K562 (cell line): ENCODE measurements around the gene EFEMP2. TPM values are rescaled to one million over a fixed set of nuclear protein-coding genes. Genes with fewer than 3 reads are reported as not detected.

Source experiments
- DIDO1 ChIP-seq: fragments of 450-650 bp; IDR thresholded peaks from 2 replicates; pipeline ENCODE4 v1.6.1; 2016; ENCODE audit warnings: low read depth, missing biosample characterization, missing genetic modification characterization
- ELF1 ChIP-seq: fragments of 200-800 bp; sonication (Bioruptor generic); IDR thresholded peaks from 2 replicates; pipeline ENCODE4 v1.6.1; 2016; ENCODE audit warnings: missing genetic modification characterization, missing compliant biosample characterization
- EWSR1 ChIP-seq: fragments of 450-650 bp; IDR thresholded peaks from 2 replicates; pipeline ENCODE4 v1.6.1; 2018; ENCODE audit warnings: borderline replicate concordance, mild to moderate bottlenecking, low read depth, moderate library complexity; ENCODE audit not compliant: partially characterized antibody
- EZH2 ChIP-seq: IDR thresholded peaks from 2 replicates; pipeline ENCODE4 v1.6.1; 2012; ENCODE audit warnings: low read depth, mild to moderate bottlenecking, inconsistent platforms, low read length, borderline replicate concordance
- GATAD2A ChIP-seq: fragments of 450-650 bp; IDR thresholded peaks from 2 replicates; pipeline ENCODE4 v1.6.1; 2017
- JUNB ChIP-seq: fragments of 450-650 bp; formaldehyde crosslinking; conservative IDR thresholded peaks from 2 replicates; pipeline ENCODE4 v1.4.0; 2020; ENCODE audit warnings: mild to moderate bottlenecking
- KAT2B ChIP-seq: IDR thresholded peaks from one replicate; pipeline ENCODE4 v1.6.1; 2012; ENCODE audit warnings: low read depth, mild to moderate bottlenecking, control low read depth, inconsistent platforms, low read length, moderate library complexity
- KDM4B ChIP-seq, 2 experiments: fragments of 450-650 bp in 1 of 2; sonication (generic) in 1 of 2; IDR thresholded peaks; 2 replicates each; pipeline ENCODE4 v1.6.1; 2016 to 2017; ENCODE audit warnings: borderline replicate concordance in 2 of 2, antibody characterized with exemption in 1 of 2, low read depth in 1 of 2, mild to moderate bottlenecking in 1 of 2
- NCOR1 ChIP-seq: fragments of 450-650 bp; IDR thresholded peaks from 2 replicates; pipeline ENCODE4 v1.6.1; 2016; ENCODE audit warnings: mild to moderate bottlenecking, moderate library complexity
- NFATC3 ChIP-seq: fragments of 450-650 bp; IDR thresholded peaks from 2 replicates; pipeline ENCODE4 v1.6.1; 2017; ENCODE audit warnings: mild to moderate bottlenecking
- RUNX1 ChIP-seq: sonication (generic); IDR thresholded peaks from 2 replicates; pipeline ENCODE4 v1.6.1; 2016; ENCODE audit warnings: antibody characterized with exemption, low read depth
- SMAD4 ChIP-seq: fragments of 250-450 bp; sonication (Bioruptor Pico); conservative IDR thresholded peaks from 2 replicates; pipeline ENCODE4 v1.8.0; 2021; ENCODE audit warnings: inconsistent platforms, mild to moderate bottlenecking, moderate library complexity
- SPI1 ChIP-seq: IDR thresholded peaks from 2 replicates; pipeline ENCODE4 v1.6.1; 2011; ENCODE audit warnings: low read depth, low read length, control low read depth, borderline replicate concordance
- ZBTB1 ChIP-seq: sonication (generic); formaldehyde crosslinking; IDR thresholded peaks from 2 replicates; pipeline ENCODE4 v1.8.1; 2023; ENCODE audit warnings: missing genetic modification reagents, low read depth, mild to moderate bottlenecking, borderline replicate concordance
- ZBTB17 ChIP-seq: fragments of 450-650 bp; formaldehyde crosslinking; IDR thresholded peaks from 2 replicates; pipeline ENCODE4 v1.4.0; 2020; ENCODE audit warnings: mild to moderate bottlenecking
- ZC3H11A ChIP-seq: IDR thresholded peaks from 2 replicates; pipeline ENCODE4 v1.6.1; 2012; ENCODE audit warnings: low read depth, low read length, improper control_type of control experiment
- ZNF12 ChIP-seq: sonication (generic); formaldehyde crosslinking; IDR thresholded peaks from 2 replicates; pipeline ENCODE4 v1.4.0; 2020; ENCODE audit warnings: mild to moderate bottlenecking, missing genetic modification reagents
- ZNF75A ChIP-seq: fragments of 450-650 bp; formaldehyde crosslinking; IDR thresholded peaks from 2 replicates; pipeline ENCODE4 v1.4.0; 2020; ENCODE audit warnings: mild to moderate bottlenecking
- polyA plus RNA-seq, 8 experiments: library from polyadenylated mRNA; depleted of rRNA in 4 of 8; stranded (reverse) in 5 of 8; unstranded in 3 of 8; fragments of >200 nt; fragmentation: Nextera tagmentation in 2 of 8; fragmentation: Illumina TruSeq in 1 of 8; extraction: Ambion mirVana in 2 of 8; extraction: Trizol in 1 of 8; gene quantifications; 2 replicates each; pipeline versions ENCODE4 v1.2.1 to v1.2.3, GENCODE V29; 2011 to 2014; ENCODE audit warnings: inconsistent platforms in 1 of 8, missing spikeins in 1 of 8
- total RNA-seq, 7 experiments: library from RNA; depleted of rRNA in 6 of 7; stranded (reverse); fragments of >200 nt in 6 of 7; fragmentation: Illumina TruSeq in 2 of 7; extraction: Trizol in 2 of 7; gene quantifications; 2 replicates each; pipeline versions ENCODE4 v1.2.1 to v1.2.3, GENCODE V29; 2011 to 2021; ENCODE audit warnings: low replicate concordance in 1 of 7
- TF ChIP-seq, protein P1 (sequence below): fragments of 200-400 bp; formaldehyde crosslinking; IDR thresholded peaks from 2 replicates; pipeline ENCODE4 v1.6.1; 2017; ENCODE audit warnings: mild to moderate bottlenecking, low read depth, low read length, moderate library complexity
- TF ChIP-seq, protein P2 (sequence below): fragments of 450-650 bp; formaldehyde crosslinking; IDR thresholded peaks from 2 replicates; pipeline ENCODE4 v1.4.0; 2020; ENCODE audit warnings: mild to moderate bottlenecking, moderate library complexity
- TF ChIP-seq, protein P3 (sequence below), 3 experiments: fragments of 200-800 bp in 1 of 3; sonication (Bioruptor generic) in 1 of 3; sonication (generic) in 1 of 3; formaldehyde crosslinking in 1 of 3; IDR thresholded peaks; 2 replicates each; pipeline versions ENCODE4 v1.6.1 to v1.8.0; 2016 to 2022; ENCODE audit warnings: mild to moderate bottlenecking in 2 of 3, missing compliant biosample characterization in 2 of 3, missing genetic modification characterization in 2 of 3, missing genetic modification reagents in 1 of 3
- TF ChIP-seq, protein P4 (sequence below): fragments of 450-650 bp; conservative IDR thresholded peaks from 2 replicates; pipeline ENCODE4 v1.6.1; 2016; ENCODE audit warnings: missing genetic modification characterization, low read depth, mild to moderate bottlenecking, control low read depth, missing compliant biosample characterization

The EFEMP2 gene
- total and polyA plus RNA-seq, 9 of the 15 experiments (the other 6 are each of a cell fraction or from before 2014, with no cell fraction given) = 0.07 to 2.9 (median 0.69) TPM; not detected in 1

DNA sequence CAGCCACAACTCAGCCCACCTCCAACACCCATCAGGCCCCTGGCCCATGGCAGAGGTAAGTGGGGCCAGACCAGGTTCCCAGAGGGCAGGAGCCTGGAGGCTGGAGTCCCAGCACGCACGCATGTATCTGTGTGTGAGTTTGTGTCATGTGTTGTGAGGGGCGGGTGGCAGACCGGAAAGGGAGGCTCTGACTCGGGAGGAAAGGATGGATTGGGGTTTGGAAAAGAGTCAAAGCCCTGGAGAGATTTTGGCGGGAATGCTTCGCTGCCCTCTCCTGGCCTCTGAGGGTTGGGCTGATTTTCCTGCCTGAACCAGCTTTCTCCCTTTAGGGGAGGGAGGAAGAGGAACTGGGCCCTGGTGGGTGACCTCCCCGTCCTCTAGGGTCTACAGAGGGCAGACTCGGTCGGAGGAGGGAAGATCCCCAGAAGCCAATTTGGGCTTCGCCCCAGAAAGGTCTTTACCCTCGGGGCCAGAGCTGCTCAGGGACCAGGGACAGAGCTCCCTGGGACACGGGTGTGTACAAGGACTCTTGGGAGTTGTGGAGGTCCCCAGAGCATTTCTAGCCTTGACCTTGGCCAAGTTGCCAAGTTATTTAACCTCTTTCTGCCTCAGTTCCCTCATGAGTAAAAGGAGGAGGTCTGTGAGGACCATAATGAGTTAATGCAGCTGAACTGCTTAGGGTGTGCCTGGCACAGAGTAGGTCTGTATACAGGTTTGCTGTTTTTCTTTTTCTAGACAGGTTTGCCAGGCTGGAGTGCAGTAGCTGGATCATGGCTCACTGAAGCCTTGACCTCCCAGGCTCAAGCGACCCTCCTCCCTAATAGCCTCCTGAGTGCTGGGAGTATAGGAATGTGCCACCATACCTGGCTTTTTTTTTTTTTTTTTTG lies 39.3 kb upstream of the EFEMP2 start (continued):
- TF ChIP-seq RUNX1 = no peak
- TF ChIP-seq KDM4B (IDR thresholded peaks at IDR 0.05; ENCODE audit: borderline replicate concordance in 2 of 2, low read depth in 1 of 2) = no peak
- no peak for TF ChIP-seq DIDO1 (tag)
- TF ChIP-seq, protein P1, sequence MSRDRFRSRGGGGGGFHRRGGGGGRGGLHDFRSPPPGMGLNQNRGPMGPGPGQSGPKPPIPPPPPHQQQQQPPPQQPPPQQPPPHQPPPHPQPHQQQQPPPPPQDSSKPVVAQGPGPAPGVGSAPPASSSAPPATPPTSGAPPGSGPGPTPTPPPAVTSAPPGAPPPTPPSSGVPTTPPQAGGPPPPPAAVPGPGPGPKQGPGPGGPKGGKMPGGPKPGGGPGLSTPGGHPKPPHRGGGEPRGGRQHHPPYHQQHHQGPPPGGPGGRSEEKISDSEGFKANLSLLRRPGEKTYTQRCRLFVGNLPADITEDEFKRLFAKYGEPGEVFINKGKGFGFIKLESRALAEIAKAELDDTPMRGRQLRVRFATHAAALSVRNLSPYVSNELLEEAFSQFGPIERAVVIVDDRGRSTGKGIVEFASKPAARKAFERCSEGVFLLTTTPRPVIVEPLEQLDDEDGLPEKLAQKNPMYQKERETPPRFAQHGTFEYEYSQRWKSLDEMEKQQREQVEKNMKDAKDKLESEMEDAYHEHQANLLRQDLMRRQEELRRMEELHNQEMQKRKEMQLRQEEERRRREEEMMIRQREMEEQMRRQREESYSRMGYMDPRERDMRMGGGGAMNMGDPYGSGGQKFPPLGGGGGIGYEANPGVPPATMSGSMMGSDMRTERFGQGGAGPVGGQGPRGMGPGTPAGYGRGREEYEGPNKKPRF = no peak
- TF ChIP-seq JUNB = no peak
- no peak for TF ChIP-seq ELF1 (tag)
- TF ChIP-seq, protein P2, sequence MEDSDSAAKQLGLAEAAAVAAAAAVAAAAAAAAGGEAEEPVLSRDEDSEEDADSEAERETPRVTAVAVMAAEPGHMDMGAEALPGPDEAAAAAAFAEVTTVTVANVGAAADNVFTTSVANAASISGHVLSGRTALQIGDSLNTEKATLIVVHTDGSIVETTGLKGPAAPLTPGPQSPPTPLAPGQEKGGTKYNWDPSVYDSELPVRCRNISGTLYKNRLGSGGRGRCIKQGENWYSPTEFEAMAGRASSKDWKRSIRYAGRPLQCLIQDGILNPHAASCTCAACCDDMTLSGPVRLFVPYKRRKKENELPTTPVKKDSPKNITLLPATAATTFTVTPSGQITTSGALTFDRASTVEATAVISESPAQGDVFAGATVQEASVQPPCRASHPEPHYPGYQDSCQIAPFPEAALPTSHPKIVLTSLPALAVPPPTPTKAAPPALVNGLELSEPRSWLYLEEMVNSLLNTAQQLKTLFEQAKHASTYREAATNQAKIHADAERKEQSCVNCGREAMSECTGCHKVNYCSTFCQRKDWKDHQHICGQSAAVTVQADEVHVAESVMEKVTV (CRISPR knock-in tag) = no peak
- no peak for TF ChIP-seq ZNF12
- TF ChIP-seq NCOR1 = no peak
- TF ChIP-seq EWSR1 = no peak
- no peak for TF ChIP-seq GATAD2A
- peak; percentile 88 for TF ChIP-seq SPI1
- no peak for TF ChIP-seq NFATC3
- no peak for TF ChIP-seq ZC3H11A
- TF ChIP-seq ZBTB1 (CRISPR knock-in tag) = no peak
- no peak for TF ChIP-seq KAT2B
- TF ChIP-seq ZBTB17 (CRISPR knock-in tag) = no peak
- TF ChIP-seq, protein P3, sequence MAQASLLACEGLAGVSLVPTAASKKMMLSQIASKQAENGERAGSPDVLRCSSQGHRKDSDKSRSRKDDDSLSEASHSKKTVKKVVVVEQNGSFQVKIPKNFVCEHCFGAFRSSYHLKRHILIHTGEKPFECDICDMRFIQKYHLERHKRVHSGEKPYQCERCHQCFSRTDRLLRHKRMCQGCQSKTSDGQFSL (CRISPR knock-in tag; IDR thresholded peaks at IDR 0.05) = 0 out of 2 replicates have a peak, but pooled peaks have one; percentile 39
- TF ChIP-seq, protein P3 (tag; IDR thresholded peaks at IDR 0.05) = no peak
- TF ChIP-seq ZNF75A (CRISPR knock-in tag) = no peak
- TF ChIP-seq, protein P4, sequence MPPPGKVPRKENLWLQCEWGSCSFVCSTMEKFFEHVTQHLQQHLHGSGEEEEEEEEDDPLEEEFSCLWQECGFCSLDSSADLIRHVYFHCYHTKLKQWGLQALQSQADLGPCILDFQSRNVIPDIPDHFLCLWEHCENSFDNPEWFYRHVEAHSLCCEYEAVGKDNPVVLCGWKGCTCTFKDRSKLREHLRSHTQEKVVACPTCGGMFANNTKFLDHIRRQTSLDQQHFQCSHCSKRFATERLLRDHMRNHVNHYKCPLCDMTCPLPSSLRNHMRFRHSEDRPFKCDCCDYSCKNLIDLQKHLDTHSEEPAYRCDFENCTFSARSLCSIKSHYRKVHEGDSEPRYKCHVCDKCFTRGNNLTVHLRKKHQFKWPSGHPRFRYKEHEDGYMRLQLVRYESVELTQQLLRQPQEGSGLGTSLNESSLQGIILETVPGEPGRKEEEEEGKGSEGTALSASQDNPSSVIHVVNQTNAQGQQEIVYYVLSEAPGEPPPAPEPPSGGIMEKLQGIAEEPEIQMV (tag) = no peak
- no peak for TF ChIP-seq EZH2
- TF ChIP-seq SMAD4 = peak; percentile 51; the same call in 1 of the 2 replicates
